GM18858 (cell line): ENCODE data around the gene TCF23.
"Not testable (repeated sequence)": the region's sequence is repeated elsewhere in the genome, so short reads cannot be mapped to it uniquely, and the experiment has no call there.

Experiments
- ATAC-seq: cut with Tn5 transposase; IDR thresholded peaks from one replicate; pipeline ENCODE4 v1.9.1; 2021; ENCODE audit not compliant: unreplicated experiment

TCF23 gene

DNA sequence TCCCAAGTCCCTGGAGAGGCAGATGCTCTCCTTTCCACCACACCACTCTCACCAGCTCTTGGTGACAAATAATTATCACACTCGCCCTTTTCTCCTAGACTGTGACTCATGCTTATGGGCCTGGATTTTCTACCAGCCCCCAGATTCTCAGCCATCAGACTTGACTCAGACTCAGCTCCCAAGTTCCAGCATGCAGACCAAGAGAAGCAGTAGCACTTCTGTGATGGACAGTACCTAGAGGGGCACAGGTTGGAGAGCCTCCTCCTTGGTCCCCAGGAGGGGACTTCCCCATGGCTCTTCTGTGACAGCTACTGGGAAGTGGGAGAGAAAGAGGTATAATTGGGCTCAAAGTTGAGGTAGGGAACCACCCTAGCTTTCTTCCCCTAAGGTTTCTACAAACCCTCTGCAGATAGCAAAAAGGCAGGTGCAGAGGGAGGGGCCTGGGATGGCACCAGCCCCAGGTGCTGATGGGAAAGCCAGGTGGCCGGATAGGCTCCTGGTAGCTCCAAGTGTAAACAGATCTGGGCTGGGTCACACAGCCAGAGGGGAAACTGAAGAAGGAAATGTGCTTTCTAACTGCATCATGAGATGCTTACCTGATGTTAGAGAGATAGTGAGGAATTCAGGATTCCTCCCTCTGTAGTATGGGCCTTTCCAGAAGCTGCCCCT, 4.1 kb downstream of the TCF23 start:
- ATAC-seq = no peak

- no peak for ATAC-seq
Measured at GRCh38 chr2:27154488-27154887, 5.7 kb downstream of the TCF23 start.

DNA sequence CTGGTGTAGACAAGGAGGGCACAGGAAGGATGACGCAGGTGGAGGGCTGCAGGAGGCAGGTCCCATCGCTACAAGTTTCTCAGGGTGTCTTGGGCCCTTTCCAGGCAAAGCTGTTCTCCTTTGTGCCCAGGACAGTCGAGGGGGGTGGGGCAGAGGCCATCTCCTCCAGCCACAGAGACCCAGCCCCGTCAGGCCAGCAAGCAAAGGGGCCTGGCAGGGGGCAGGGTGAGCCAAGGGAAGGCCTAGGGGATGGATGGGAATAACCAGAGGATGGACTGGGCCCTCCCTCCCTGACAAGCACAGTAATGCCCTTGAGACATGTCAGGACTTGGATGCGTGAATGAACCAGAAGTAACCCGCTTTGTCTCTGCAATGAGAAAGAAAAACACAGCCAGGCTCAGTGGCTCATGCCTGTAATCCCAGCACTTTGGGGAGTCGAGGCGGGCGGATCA, 6.3 kb downstream of the TCF23 start:
- no peak for ATAC-seq

DNA sequence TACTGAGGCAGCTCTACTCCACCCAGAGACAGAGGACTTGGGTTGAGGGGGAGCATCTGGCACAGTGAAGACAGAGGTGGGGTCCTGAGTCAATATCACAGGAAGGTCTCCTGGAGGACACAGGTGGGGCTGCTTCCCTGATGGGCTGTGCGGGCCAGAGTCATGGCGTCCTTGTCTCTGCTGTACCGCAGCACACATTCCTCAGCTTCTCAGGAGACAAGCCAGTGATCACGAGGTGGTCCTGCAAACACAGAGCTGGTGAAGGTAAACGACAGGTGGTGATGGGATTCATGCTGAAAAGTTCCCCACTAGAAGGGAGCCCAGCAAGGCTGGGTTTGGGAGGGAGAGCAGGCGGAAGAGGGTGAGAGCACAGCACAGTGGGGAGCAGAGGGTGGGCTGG, 9.7 kb downstream of the TCF23 start:
- ATAC-seq = no peak

GRCh38 chr2:27159271-27159670, 10.5 kb downstream of the TCF23 start:
- ATAC-seq = no peak

GRCh38 chr2:27160191-27160590, 11.4 kb downstream of the TCF23 start:
- no peak for ATAC-seq

GRCh38 chr2:27162151-27163121, 13.6 kb downstream of the TCF23 start:
- no peak for ATAC-seq

GRCh38 chr2:27164960-27165763, 16.4 kb downstream of the TCF23 start:
- ATAC-seq = no peak

DNA sequence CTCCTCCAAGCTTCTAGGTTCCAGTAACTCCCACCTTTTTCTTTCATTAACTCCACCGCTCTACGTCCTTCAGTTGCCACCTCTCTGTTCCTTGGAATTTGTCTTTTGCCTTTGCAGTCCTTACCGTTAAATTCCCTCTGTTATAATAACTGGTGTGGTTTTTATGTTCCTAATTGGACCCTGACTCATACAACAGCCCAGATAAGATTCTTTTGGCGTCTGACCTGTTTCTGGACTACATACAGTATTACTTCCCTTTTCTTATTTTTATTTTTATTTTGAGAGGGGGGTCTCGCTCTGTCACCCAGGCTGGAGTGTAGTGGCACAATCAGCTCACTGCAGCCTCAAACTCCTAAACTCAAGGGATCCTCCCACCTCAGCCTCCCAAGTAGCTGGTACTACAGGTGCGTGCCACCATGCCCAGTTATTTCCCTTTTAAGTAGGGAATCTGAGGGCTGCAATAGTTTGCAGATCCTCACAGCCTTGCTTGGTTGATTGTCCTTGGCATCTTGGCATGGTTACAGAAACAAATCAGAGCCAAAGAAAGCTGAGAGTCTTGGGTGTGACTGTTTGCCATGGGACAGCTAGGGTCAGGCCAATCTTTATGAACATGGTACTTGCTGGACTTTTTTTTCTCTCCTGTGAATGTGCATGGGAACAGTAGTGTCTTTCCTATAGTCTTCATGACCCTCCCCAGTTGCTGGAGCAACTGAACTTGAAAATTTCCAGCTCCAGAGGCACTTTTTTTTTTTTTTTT, 22.0 kb downstream of the TCF23 start:
- ATAC-seq = no peak

DNA sequence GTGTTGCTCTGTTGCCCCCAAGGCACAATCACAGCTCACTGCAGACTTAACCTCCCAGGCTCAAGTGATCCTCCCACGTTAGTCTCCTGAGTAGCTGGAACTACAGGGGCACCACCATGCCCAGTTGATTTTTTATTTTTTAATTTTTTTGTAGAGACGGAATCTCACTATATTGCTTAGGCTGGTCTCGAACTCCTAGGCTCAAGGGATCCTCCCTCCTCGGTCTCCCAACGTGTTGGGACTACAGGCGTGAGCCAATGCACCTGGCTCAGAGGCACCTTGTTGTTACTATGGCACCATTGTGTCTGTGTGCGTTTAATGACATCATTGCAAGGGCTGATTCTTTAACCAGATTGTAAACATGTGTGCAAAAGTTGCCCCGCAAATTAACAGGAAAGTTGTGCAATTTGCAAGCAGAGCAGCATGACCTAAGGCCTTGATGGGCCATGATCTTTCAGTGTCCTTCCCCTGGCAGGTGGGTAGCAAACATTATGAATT, 22.6 kb downstream of the TCF23 start:
- ATAC-seq = no peak

DNA sequence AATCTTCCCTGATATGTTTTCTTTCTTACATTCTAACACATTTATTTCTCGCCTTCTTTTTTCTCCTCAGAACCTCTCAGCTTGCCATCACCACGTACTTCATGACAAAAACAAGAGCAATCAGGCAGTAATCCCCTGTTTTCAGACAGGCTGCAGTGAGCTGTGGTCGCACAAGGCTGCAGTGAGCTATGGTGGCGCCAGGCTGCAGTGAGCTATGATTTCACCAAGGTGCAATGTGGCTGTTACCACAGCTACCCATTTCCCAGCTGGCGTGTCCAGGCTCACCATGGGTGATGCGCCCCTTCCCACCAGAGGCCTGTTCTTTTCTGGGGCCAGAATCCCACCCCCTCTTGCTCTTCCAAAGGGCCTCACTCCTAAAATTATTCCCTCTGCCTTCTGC, 25.8 kb downstream of the TCF23 start:
- no peak for ATAC-seq

GRCh38 chr2:27175330-27175729, 26.5 kb downstream of the TCF23 start:
- no peak for ATAC-seq

GRCh38 chr2:27175781-27176180, 27.0 kb downstream of the TCF23 start:
- not testable (repeated sequence) for ATAC-seq

- ATAC-seq = no peak
Measured at GRCh38 chr2:27177441-27178351, 28.9 kb downstream of the TCF23 start.

DNA sequence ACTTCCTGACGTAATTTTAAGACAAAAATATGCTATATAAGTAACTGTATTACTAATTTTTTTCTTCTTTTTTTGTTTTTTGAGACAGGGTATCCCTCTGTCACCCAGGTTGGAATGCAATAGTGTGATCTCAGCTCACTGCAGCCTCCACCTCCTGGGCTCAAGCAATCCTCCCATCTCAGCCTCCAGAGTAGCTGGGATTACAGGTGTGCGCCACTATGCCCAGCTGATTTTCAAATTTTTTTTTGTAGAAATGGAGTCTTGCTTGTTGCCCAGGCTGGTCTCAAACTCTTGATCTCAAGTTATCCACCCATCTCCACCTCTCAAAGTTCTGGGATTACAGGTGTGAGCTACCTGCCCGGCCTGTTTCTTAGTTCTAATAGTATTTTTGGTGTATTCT, 29.7 kb downstream of the TCF23 start:
- no peak for ATAC-seq

- no peak for ATAC-seq
Measured at GRCh38 chr2:27179344-27180000, 30.7 kb downstream of the TCF23 start.

DNA sequence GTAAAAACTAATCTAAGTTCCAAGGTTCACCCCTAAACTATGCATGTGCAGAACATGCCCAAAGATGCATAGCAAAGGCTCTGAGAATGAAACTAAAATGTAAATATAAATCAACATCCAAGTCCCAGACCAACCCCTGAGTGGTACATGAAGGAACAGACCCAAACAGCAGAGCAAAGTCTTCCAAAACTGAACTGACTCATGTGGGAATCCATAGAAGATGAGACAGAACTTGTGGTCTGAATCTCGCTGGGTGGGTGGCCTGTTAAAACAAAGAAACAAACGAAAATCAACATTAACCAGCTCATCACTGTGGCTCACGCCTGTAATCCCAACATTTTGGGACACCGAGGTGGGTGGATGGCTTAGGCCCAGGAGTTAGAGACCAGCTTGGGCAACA, 33.5 kb downstream of the TCF23 start:
- no peak for ATAC-seq

DNA sequence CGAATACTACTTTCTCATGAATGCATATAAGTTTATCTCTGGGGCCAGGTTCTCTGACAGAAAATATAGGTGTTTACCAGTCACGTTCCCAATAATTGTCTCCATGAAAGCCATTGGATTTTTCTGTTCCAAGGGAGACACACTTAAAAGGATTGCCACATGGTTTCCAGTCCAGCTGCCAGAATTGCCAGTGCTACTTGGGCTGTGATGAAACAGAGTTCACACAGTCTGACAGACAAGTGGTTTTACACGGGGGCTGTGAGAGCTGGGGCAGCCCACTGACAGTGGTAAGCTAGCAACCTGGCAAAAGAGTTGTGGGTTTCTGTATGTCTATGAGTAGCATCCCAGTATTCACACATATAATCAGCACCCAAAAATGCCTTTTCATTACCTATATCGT, 35.3 kb downstream of the TCF23 start:
- no peak for ATAC-seq
